Neural cell (in vitro differentiated cells): Measurements from ENCODE around the gene POLR3C.

Experiments used
- CTCF ChIP-seq: fragments of 450-650 bp; IDR thresholded peaks from 2 replicates; pipeline ENCODE4 v1.5.1; 2014; ENCODE audit warnings: antibody characterized with exemption, mild to moderate bottlenecking, moderate library complexity; ENCODE audit not compliant: poor library complexity, severe bottlenecking
- POLR2AphosphoS5 ChIP-seq: IDR thresholded peaks from 2 replicates; pipeline ENCODE4 v1.6.1; 2012
- RAD21 ChIP-seq: fragments of 450-650 bp; conservative IDR thresholded peaks from 2 replicates; pipeline ENCODE4 v1.6.1; 2014; ENCODE audit warnings: antibody characterized with exemption, mild to moderate bottlenecking, moderate library complexity

GRCh38 chr1:145843031-145843430 is 19.0 kb downstream of the POLR3C start:
- TF ChIP-seq RAD21 (no peak), POLR2AphosphoS5 (no peak), CTCF (no peak)
